Vagina (tissue), 2 donors: ENCODE results near the gene IFT81. TPM values are rescaled to one million over a fixed set of nuclear protein-coding genes. Genes with fewer than 3 reads are reported as not detected.
"Not testable (repeated sequence)": the region's sequence is repeated elsewhere in the genome, so short reads cannot be mapped to it uniquely, and the experiment has no call there.

Experiments
- DNase-seq, 2 donors: peaks; one replicate each; pipeline ENCODE4 v3.0.0-alpha.2; 2017; ENCODE audit errors: extremely low spot score in 2 of 2
- H3K27ac ChIP-seq: fragments of 200-600 bp; sonication (generic); one replicate; pipeline ENCODE4 v1.5.1; 2019
- H3K27me3 ChIP-seq: fragments of 200-600 bp; sonication (generic); one replicate; pipeline ENCODE4 v1.5.1; 2019
- H3K36me3 ChIP-seq, 2 donors: fragments of 200-600 bp; sonication (generic); one replicate each; pipeline ENCODE4 v1.5.1; 2017 to 2019
- H3K4me1 ChIP-seq: fragments of 200-600 bp; sonication (generic); one replicate; pipeline ENCODE4 v1.5.1; 2019
- H3K4me3 ChIP-seq, 2 donors: fragments of 200-600 bp; sonication (generic); 1 replicate in 1 of 2; 2 replicates in 1 of 2; pipeline ENCODE4 v1.5.1; 2016 to 2019
- H3K9me3 ChIP-seq: fragments of 200-600 bp; sonication (generic); one replicate; pipeline ENCODE4 v1.5.1; 2019
- POLR2A ChIP-seq, 2 donors: fragments of 450-650 bp; IDR thresholded peaks; one replicate each; pipeline ENCODE4 v1.6.1; 2017; ENCODE audit warnings: antibody characterized with exemption in 2 of 2, mild to moderate bottlenecking in 2 of 2, moderate library complexity in 2 of 2
- POLR2AphosphoS5 ChIP-seq, 2 donors: sonication (generic); formaldehyde crosslinking; IDR thresholded peaks; one replicate each; pipeline ENCODE4 v1.9.0; 2017; ENCODE audit warnings: antibody characterized with exemption in 2 of 2, mild to moderate bottlenecking in 2 of 2, low read depth in 1 of 2; ENCODE audit not compliant: insufficient read depth in 1 of 2
- intact Hi-C: fragments of 100-400 bp; cut with DNase I; formaldehyde crosslinking; loops from one replicate; pipeline ENCODE4 v1.15.1; 2023
- total RNA-seq: library from RNA; depleted of rRNA; stranded (reverse); fragments of >200 nt; gene quantifications from one replicate; pipeline ENCODE4 v1.2.3, GENCODE V29; 2016
- TF ChIP-seq, protein P1 (sequence below), 3 experiments: fragments of 450-650 bp in 2 of 3; fragments of 200-600 bp in 1 of 3; sonication (generic) in 1 of 3; IDR thresholded peaks; one replicate each; pipeline ENCODE4 v1.5.1; 2017 to 2019; ENCODE audit warnings: antibody characterized with exemption in 3 of 3, mild to moderate bottlenecking in 2 of 3, moderate library complexity in 2 of 3

Gene IFT81
- total RNA-seq, 1 donor from 2014 or later, result 18.2 TPM

DNA sequence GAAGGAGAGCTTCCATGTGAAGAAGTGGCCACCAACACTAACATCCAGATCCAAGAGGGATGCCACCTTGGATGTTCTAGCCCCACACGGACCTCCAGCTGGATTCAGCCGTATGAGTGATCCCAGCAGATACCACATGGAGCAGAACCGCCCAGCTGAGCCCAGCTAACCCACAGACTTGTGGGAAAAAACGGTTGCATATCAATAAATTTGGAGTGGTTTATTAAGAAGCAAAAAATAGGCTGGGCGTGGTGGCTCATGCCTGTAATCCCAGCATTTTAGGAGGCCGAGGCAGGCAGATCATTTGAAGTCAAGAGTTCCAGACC is 11.9 kb upstream of the IFT81 start:
- Histone ChIP-seq H3K27me3 (no peaks in the 10 kb centered on the region), H3K4me3 (no peak overlapping the region), H3K27ac (peak overlapping the region; percentile 88), H3K9me3 (no peaks in the 10 kb centered on the region), H3K4me1 (peaks cover 48% of the 10 kb centered on the region), H3K36me3 (no peaks in the 10 kb centered on the region)
- intact Hi-C loops, result no loop called here
- TF ChIP-seq POLR2AphosphoS5 (IDR thresholded peaks at IDR 0.05; ENCODE audit: insufficient read depth in 1 of 2, low read depth in 1 of 2) (no peak), POLR2A (IDR thresholded peaks at IDR 0.05) (no peak)
- TF ChIP-seq, protein P1, sequence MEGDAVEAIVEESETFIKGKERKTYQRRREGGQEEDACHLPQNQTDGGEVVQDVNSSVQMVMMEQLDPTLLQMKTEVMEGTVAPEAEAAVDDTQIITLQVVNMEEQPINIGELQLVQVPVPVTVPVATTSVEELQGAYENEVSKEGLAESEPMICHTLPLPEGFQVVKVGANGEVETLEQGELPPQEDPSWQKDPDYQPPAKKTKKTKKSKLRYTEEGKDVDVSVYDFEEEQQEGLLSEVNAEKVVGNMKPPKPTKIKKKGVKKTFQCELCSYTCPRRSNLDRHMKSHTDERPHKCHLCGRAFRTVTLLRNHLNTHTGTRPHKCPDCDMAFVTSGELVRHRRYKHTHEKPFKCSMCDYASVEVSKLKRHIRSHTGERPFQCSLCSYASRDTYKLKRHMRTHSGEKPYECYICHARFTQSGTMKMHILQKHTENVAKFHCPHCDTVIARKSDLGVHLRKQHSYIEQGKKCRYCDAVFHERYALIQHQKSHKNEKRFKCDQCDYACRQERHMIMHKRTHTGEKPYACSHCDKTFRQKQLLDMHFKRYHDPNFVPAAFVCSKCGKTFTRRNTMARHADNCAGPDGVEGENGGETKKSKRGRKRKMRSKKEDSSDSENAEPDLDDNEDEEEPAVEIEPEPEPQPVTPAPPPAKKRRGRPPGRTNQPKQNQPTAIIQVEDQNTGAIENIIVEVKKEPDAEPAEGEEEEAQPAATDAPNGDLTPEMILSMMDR (IDR thresholded peaks at IDR 0.05), result no peak
- no peak for DNase-seq

GRCh38 chr12:110114528-110114937 is 9.6 kb upstream of the IFT81 start:
- TF ChIP-seq POLR2AphosphoS5 (IDR thresholded peaks at IDR 0.05; ENCODE audit: insufficient read depth in 1 of 2, low read depth in 1 of 2), result no peak
- TF ChIP-seq, protein P1 (IDR thresholded peaks at IDR 0.05), result no peak
- TF ChIP-seq POLR2A (IDR thresholded peaks at IDR 0.05), result no peak
- H3K9me3 ChIP-seq, result no peaks in the 10 kb centered on the region
- H3K4me3 ChIP-seq, result no peak overlapping the region
- no peaks in the 10 kb centered on the region for H3K36me3 ChIP-seq
- DNase-seq, result no peak
- no peaks in the 10 kb centered on the region for H3K27me3 ChIP-seq
- H3K27ac ChIP-seq, result peak overlapping the region; percentile 1
- intact Hi-C loops, result no loop called here
- H3K4me1 ChIP-seq, result peaks cover 40% of the 10 kb centered on the region

- intact Hi-C loops, result no loop called here
- no peaks in the 10 kb centered on the region for H3K27me3 ChIP-seq
- H3K36me3 ChIP-seq, result no peaks in the 10 kb centered on the region
- no peak for DNase-seq
- peaks cover 32% of the 10 kb centered on the region for H3K4me1 ChIP-seq
- no peaks in the 10 kb centered on the region for H3K9me3 ChIP-seq
- TF ChIP-seq, protein P1 (IDR thresholded peaks at IDR 0.05), result no peak
- no peak for TF ChIP-seq POLR2AphosphoS5 (IDR thresholded peaks at IDR 0.05; ENCODE audit: insufficient read depth in 1 of 2, low read depth in 1 of 2)
- no peak for TF ChIP-seq POLR2A (IDR thresholded peaks at IDR 0.05)
- H3K4me3 ChIP-seq, result no peak overlapping the region
- no peak overlapping the region for H3K27ac ChIP-seq
Measured at GRCh38 chr12:110115675-110116074, 8.5 kb upstream of the IFT81 start.

GRCh38 chr12:110116623-110117022 is 7.5 kb upstream of the IFT81 start:
- DNase-seq, result no peak
- Histone ChIP-seq H3K36me3 (no peaks in the 10 kb centered on the region), H3K27me3 (no peaks in the 10 kb centered on the region), H3K9me3 (no peaks in the 10 kb centered on the region), H3K27ac (peak overlapping the region; percentile 33), H3K4me3 (no peak overlapping the region), H3K4me1 (peaks cover 32% of the 10 kb centered on the region)
- TF ChIP-seq POLR2AphosphoS5 (IDR thresholded peaks at IDR 0.05; ENCODE audit: insufficient read depth in 1 of 2, low read depth in 1 of 2) (no peak), POLR2A (IDR thresholded peaks at IDR 0.05) (no peak)
- TF ChIP-seq, protein P1 (IDR thresholded peaks at IDR 0.05), result no peak
- intact Hi-C loops, result no loop called here

GRCh38 chr12:110117210-110117609 is 6.9 kb upstream of the IFT81 start:
- H3K4me1 ChIP-seq, result peaks cover 26% of the 10 kb centered on the region
- H3K36me3 ChIP-seq, DNase-seq, intact Hi-C loops, H3K4me3 ChIP-seq, H3K27me3 ChIP-seq, H3K9me3 ChIP-seq: not testable (repeated sequence)
- H3K27ac ChIP-seq, result peak overlapping the region; percentile 33
